Measurements from ENCODE around the gene EN2. TPM values are rescaled to one million over a fixed set of nuclear protein-coding genes. Genes with fewer than 3 reads are reported as not detected.

The EN2 gene
- total RNA-seq, 1 experiment from 2014 or later, result 0.07 TPM

- H4K8ac ChIP-seq (replicated peaks; ENCODE audit: insufficient read length, low read depth, low read length), result no peak overlapping the region
- Mint-ChIP-seq H3K4me3 (no peak overlapping the region), H3K9me3 (peaks cover 2 to 9% of the 10 kb centered on the region in 2 experiments; a peak in 3 of 5 replicates), H3K4me1 (peaks cover 12 to 16% of the 10 kb centered on the region in 2 experiments), H3K27ac (no peak overlapping the region; a peak in 1 of 7 replicates), H3K27me3 (ENCODE audit: low read depth) (peaks cover 72% of the 10 kb centered on the region), H3K36me3 (ENCODE audit: insufficient read depth in 1 of 3, low read depth in 3 of 3) (0 out of 7 replicates have a peak, but pooled peaks cover 0 to 1% (median 0%) of the 10 kb centered on the region in 3 experiments)
- no peak overlapping the region for H2BK20ac ChIP-seq (ENCODE audit: low read depth, low read length, poor library complexity, severe bottlenecking)
- H3K79me1 ChIP-seq (ENCODE audit: insufficient read depth, low read depth, low read length, poor library complexity, severe bottlenecking), result no peaks in the 10 kb centered on the region
- no peak overlapping the region for H3K56ac ChIP-seq (ENCODE audit: insufficient read length, low read depth, low read length)
- no CpG with 5 or more reads among the region's 6 CpGs for WGBS (ENCODE audit: extremely low coverage, insufficient read length, low lambda C conversion rate)
- no peak overlapping the region for H2AK5ac ChIP-seq (ENCODE audit: insufficient read length, low read length)
- no peak overlapping the region for H3K23ac ChIP-seq (ENCODE audit: insufficient read length, low read depth, low read length)
- H3K18ac ChIP-seq (ENCODE audit: insufficient read length, low read depth, low read length), result no peak overlapping the region
- H4K5ac ChIP-seq (ENCODE audit: insufficient read length, low read depth, low read length), result no peak overlapping the region
- H3K4me1 ChIP-seq (ENCODE audit: insufficient read depth, low read length), result no peaks in the 10 kb centered on the region; the same call in 1 of the 2 replicates
- no peak overlapping the region for H3K4me2 ChIP-seq (ENCODE audit: insufficient read depth, insufficient read length, low read length)
- H4K91ac ChIP-seq (ENCODE audit: insufficient read length, low read depth, low read length), result no peak overlapping the region
- no peak overlapping the region for H2BK120ac ChIP-seq (ENCODE audit: low read depth, low read length, poor library complexity, severe bottlenecking)
- H2AFZ ChIP-seq (ENCODE audit: low read length), result no peak overlapping the region
- DNase-seq, result peak; percentile 46
- H3K23me2 ChIP-seq (ENCODE audit: insufficient read length, low read depth, low read length, poor library complexity, severe bottlenecking), result no peaks in the 10 kb centered on the region
- no peak overlapping the region for H2BK5ac ChIP-seq (ENCODE audit: insufficient read length, low read length)
- TF ChIP-seq CTCF (conservative IDR thresholded peaks at IDR 0.05), result no peak
- H3K9ac ChIP-seq (ENCODE audit: extremely low read depth, insufficient read length, low read length), result no peak overlapping the region
- no peaks in the 10 kb centered on the region for H3K79me2 ChIP-seq (ENCODE audit: insufficient read depth, low read length)
- no peaks in the 10 kb centered on the region for H3K9me3 ChIP-seq (ENCODE audit: control insufficient read depth, low read depth, low read length)
- no peak overlapping the region for H3K27ac ChIP-seq (ENCODE audit: insufficient read length, low read depth, low read length)
- H2BK12ac ChIP-seq (ENCODE audit: insufficient read length, low read depth, low read length), result no peak overlapping the region
- H4K20me1 ChIP-seq (ENCODE audit: control insufficient read depth, insufficient read depth, insufficient read length), result peaks cover 3% of the 10 kb centered on the region
- H3K14ac ChIP-seq (ENCODE audit: insufficient read depth, low read length), result no peak overlapping the region; the same call in 1 of the 2 replicates
- no peak overlapping the region for H2BK15ac ChIP-seq (ENCODE audit: low read depth, low read length)
- H3T11ph ChIP-seq (ENCODE audit: low read length), result no peak overlapping the region
- H3K27me3 ChIP-seq (ENCODE audit: insufficient read depth, low read length), result no peaks in the 10 kb centered on the region
- no peak overlapping the region for H3K4ac ChIP-seq (ENCODE audit: low read depth, low read length)
Observed at GRCh38 chr7:155410431-155410830, 47.5 kb upstream of the EN2 start.
